Keratinocyte (primary cell): ENCODE results near the gene KCNH8. TPM values are rescaled to one million over a fixed set of nuclear protein-coding genes. Genes with fewer than 3 reads are reported as not detected.

Source experiments
- DNase-seq: peaks from one replicate; pipeline ENCODE4 v3.0.0-alpha.2; 2011; ENCODE audit warnings: low read depth, missing footprints, low spot score
- FAIRE-seq: peaks from 2 replicates; lab custom pipeline; 2011; peaks lifted over from hg19 to GRCh38; lab: Jason Lieb, UNC
- H2AFZ ChIP-seq: 2 replicates; pipeline ENCODE4 v1.6.0; 2012; ENCODE audit warnings: low read length, control low read depth, inconsistent platforms; ENCODE audit not compliant: control insufficient read depth
- H3K27ac ChIP-seq: 2 replicates; pipeline ENCODE4 v1.5.1; 2011; ENCODE audit warnings: low read length; ENCODE audit not compliant: control insufficient read depth, insufficient read depth
- H3K27me3 ChIP-seq: 3 replicates; pipeline ENCODE4 v1.6.0; 2011; ENCODE audit warnings: low read length; ENCODE audit not compliant: control insufficient read depth, insufficient read depth; ENCODE audit errors: extremely low read depth
- H3K36me3 ChIP-seq, 2 experiments: 2 replicates in 1 of 2; 3 replicates in 1 of 2; pipeline ENCODE4 v1.5.1; 2011; ENCODE audit warnings: low read length in 2 of 2, mild to moderate bottlenecking in 1 of 2; ENCODE audit not compliant: control insufficient read depth in 2 of 2, insufficient read depth in 2 of 2; ENCODE audit errors: extremely low read depth in 1 of 2
- H3K4me1 ChIP-seq: 3 replicates; pipeline ENCODE4 v1.5.1; 2011; ENCODE audit warnings: low read length; ENCODE audit not compliant: control insufficient read depth, insufficient read depth; ENCODE audit errors: extremely low read depth
- H3K4me2 ChIP-seq: 3 replicates; pipeline ENCODE4 v1.6.0; 2011; ENCODE audit warnings: low read depth, low read length; ENCODE audit not compliant: control insufficient read depth, insufficient read depth; ENCODE audit errors: extremely low read depth
- H3K4me3 ChIP-seq, 3 experiments: fragments of 200-600 bp in 1 of 3; sonication (generic) in 1 of 3; 2 replicates in 2 of 3; 3 replicates in 1 of 3; pipeline ENCODE4 v1.5.1; 2011 to 2016; ENCODE audit warnings: low read length in 3 of 3, mild to moderate bottlenecking in 3 of 3, control low read depth in 2 of 3, inconsistent platforms in 1 of 3, low read depth in 1 of 3, mixed read lengths in 1 of 3, mixed run types in 1 of 3, moderate library complexity in 1 of 3; ENCODE audit not compliant: control insufficient read depth in 2 of 3, insufficient read depth in 2 of 3; ENCODE audit errors: extremely low read depth in 1 of 3
- H3K79me2 ChIP-seq: 2 replicates; pipeline ENCODE4 v1.6.0; 2012; ENCODE audit warnings: low read length; ENCODE audit not compliant: control insufficient read depth, insufficient read depth
- H3K9ac ChIP-seq: 3 replicates; pipeline ENCODE4 v1.6.0; 2011; ENCODE audit warnings: low read length; ENCODE audit not compliant: control insufficient read depth, insufficient read depth; ENCODE audit errors: extremely low read depth
- H3K9me1 ChIP-seq: 3 replicates; pipeline ENCODE4 v1.6.0; 2011; ENCODE audit warnings: low read length; ENCODE audit not compliant: control insufficient read depth, insufficient read depth; ENCODE audit errors: extremely low read depth
- H3K9me3 ChIP-seq: 2 replicates; pipeline ENCODE4 v1.5.1; 2012; ENCODE audit warnings: low read depth, low read length; ENCODE audit not compliant: control insufficient read depth
- H4K20me1 ChIP-seq: 3 replicates; pipeline ENCODE4 v1.6.0; 2011; ENCODE audit warnings: low read length; ENCODE audit not compliant: control insufficient read depth, insufficient read depth; ENCODE audit errors: extremely low read depth
- CTCF ChIP-seq, 3 experiments: IDR thresholded peaks in 1 of 3; conservative IDR thresholded peaks in 1 of 3; optimal IDR thresholded peaks in 1 of 3; 2 replicates in 2 of 3; 3 replicates in 1 of 3; pipeline versions ENCODE3 to v1.5.1; 2011; ENCODE audit warnings: low read length in 3 of 3, mild to moderate bottlenecking in 3 of 3, moderate library complexity in 2 of 3, control low read depth in 1 of 3, inconsistent platforms in 1 of 3; ENCODE audit not compliant: insufficient read depth in 2 of 3; ENCODE audit errors: extremely low read depth in 1 of 3
- EZH2 ChIP-seq: IDR thresholded peaks from one replicate; pipeline ENCODE4 v1.6.1; 2012; ENCODE audit warnings: inconsistent platforms, mild to moderate bottlenecking, low read length, moderate library complexity
- dilution Hi-C: fragments of 300-500 bp; cut with MboI; formaldehyde crosslinking; loops from one replicate; pipeline ENCODE4 v1.7.0; 2020; ENCODE audit warnings: low sequenced_read_pairs; ENCODE audit not compliant: extremely low pct_ligation_motif_present
- polyA plus RNA-seq, 5 experiments: library from polyadenylated mRNA; depleted of rRNA in 3 of 5; stranded (reverse) in 3 of 5; stranded (forward) in 1 of 5; unstranded in 1 of 5; fragments of >200 nt; gene quantifications; 1 replicate in 1 of 5; 2 replicates in 3 of 5; 3 replicates in 1 of 5; pipeline versions ENCODE4 v1.2.1 to v1.2.3, GENCODE V29; 2011 to 2012; ENCODE audit warnings: missing spikeins in 2 of 5, low read depth in 1 of 5, low replicate concordance in 1 of 5

Gene KCNH8
- polyA plus RNA-seq, 1 donor (not counting 4 experiments of a cell fraction or from before 2014, with no cell fraction given), result not detected

DNA sequence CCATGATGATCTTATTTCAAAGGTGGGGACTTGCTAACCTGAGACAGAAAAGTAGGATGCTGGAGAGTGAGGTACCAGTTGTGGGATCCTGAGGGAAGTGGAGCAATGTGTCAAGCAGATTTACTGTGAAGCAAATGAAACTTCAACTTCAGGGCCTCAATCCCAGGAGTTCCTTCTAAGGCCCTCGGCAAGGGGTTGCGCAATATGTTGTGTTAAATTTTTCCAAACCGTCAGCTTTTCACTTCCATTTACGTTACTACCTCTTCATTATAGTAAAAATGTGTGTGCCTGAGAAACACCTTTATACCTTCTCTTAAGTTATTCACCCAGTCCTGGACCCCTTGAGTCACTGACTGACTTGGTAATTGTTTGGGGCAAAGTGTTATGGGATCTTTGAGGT lies 42.5 kb upstream of the KCNH8 start:
- Histone ChIP-seq H3K9ac (no peak overlapping the region), H3K9me3 (no peaks in the 10 kb centered on the region), H4K20me1 (no peaks in the 10 kb centered on the region), H3K27ac (no peak overlapping the region), H3K79me2 (no peaks in the 10 kb centered on the region), H3K27me3 (no peaks in the 10 kb centered on the region), H3K4me3 (no peak overlapping the region), H2AFZ (no peak overlapping the region), H3K4me2 (no peak overlapping the region), H3K4me1 (no peaks in the 10 kb centered on the region), H3K36me3 (no peaks in the 10 kb centered on the region), H3K9me1 (no peaks in the 10 kb centered on the region)
- TF ChIP-seq CTCF (optimal IDR thresholded peaks at IDR 0.05 in 1 of 3, IDR thresholded peaks at IDR 0.05 in 1 of 3, conservative IDR thresholded peaks at IDR 0.05 in 1 of 3; ENCODE audit: extremely low read depth in 1 of 3, insufficient read depth in 2 of 3, low read length in 3 of 3), result no peak
- DNase-seq (no peak), FAIRE-seq (no peak)
- dilution Hi-C loops, result no loop called here

DNA sequence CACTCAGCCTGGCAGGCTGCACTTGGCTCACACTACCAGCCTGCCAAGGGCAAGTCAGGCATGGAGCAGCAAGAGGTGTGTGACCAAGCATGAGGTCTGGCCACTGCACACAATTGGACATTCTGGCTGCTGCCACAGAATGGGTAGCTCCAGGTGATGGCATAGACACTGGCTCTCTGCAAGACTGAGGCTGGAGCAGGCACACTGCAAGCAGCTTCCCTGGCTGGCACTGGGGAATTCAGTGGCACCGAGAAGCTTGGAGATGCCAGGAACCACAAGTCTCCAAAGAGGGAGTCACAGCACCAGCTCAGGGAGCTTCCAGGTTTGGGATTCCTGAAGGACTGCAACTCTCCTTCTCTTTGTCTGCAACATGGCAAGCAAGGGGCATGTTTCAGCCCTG lies 42.0 kb upstream of the KCNH8 start:
- H3K79me2 ChIP-seq, result no peaks in the 10 kb centered on the region
- H3K4me3 ChIP-seq, result no peak overlapping the region
- H3K4me2 ChIP-seq, result no peak overlapping the region
- no peak overlapping the region for H3K9ac ChIP-seq
- dilution Hi-C loops, result no loop called here
- no peaks in the 10 kb centered on the region for H3K9me3 ChIP-seq
- FAIRE-seq (no peak), DNase-seq (no peak)
- H2AFZ ChIP-seq, result no peak overlapping the region
- H3K36me3 ChIP-seq, result no peaks in the 10 kb centered on the region
- TF ChIP-seq CTCF (optimal IDR thresholded peaks at IDR 0.05 in 1 of 3, IDR thresholded peaks at IDR 0.05 in 1 of 3, conservative IDR thresholded peaks at IDR 0.05 in 1 of 3; ENCODE audit: extremely low read depth in 1 of 3, insufficient read depth in 2 of 3, low read length in 3 of 3) (no peak), EZH2 (no peak)
- no peaks in the 10 kb centered on the region for H3K4me1 ChIP-seq
- H3K27me3 ChIP-seq, result no peaks in the 10 kb centered on the region
- no peaks in the 10 kb centered on the region for H4K20me1 ChIP-seq
- no peaks in the 10 kb centered on the region for H3K9me1 ChIP-seq
- no peak overlapping the region for H3K27ac ChIP-seq
